ENCODE results near the gene OSBPL7.

Gene OSBPL7

DNA sequence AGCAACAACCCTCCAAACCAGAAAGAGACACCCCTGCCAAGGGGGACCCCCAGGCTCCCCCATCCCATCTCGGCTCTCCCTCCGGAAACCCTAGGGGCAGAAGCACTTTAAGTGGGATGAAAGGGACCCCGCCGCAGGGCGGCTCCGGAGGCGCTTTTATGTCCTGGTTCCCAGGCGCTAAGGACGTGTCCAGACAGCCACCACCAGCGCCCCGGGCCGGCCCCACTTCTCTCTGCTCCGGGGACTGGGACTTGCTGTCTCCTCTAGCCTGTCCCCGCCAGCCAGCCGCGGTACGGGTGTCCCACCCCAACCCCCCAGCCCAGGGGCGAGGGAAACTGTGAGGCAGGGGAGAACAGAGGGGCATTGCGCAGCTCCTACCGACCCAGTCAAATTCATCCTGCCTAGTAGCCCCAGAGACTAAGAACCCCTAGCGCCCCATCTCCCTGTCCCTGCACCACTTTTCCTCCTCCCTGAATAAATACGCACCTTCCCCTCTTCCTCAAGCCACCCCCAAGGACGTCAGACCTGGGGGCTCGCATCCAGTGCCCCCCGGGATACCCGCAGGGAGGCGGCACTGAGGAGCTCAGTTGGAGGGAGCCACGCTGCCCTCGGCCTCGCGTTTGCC is 25.2 kb upstream of the OSBPL7 start:
- H3K27ac ChIP-seq, result no peak overlapping the region
- TF ChIP-seq, protein P1, sequence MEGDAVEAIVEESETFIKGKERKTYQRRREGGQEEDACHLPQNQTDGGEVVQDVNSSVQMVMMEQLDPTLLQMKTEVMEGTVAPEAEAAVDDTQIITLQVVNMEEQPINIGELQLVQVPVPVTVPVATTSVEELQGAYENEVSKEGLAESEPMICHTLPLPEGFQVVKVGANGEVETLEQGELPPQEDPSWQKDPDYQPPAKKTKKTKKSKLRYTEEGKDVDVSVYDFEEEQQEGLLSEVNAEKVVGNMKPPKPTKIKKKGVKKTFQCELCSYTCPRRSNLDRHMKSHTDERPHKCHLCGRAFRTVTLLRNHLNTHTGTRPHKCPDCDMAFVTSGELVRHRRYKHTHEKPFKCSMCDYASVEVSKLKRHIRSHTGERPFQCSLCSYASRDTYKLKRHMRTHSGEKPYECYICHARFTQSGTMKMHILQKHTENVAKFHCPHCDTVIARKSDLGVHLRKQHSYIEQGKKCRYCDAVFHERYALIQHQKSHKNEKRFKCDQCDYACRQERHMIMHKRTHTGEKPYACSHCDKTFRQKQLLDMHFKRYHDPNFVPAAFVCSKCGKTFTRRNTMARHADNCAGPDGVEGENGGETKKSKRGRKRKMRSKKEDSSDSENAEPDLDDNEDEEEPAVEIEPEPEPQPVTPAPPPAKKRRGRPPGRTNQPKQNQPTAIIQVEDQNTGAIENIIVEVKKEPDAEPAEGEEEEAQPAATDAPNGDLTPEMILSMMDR (conservative IDR thresholded peaks at IDR 0.05), result no peak

DNA sequence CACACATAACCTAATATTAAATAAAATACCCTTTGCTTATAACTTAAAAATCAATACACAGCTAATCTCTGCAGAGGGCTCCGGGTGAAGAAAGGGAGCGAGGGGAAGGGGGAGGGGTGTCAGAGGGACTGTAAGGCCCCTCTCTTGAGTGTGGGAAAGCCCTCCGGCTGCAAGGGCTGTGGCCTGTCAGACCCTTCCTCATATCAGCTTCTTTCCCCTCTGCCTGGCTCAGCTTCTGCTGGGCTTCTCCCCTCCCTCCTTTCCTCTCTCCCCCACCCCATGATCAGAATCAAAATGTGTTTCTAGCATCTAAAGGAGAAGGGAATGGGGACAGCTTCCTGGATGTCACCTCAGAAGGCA is 24.1 kb upstream of the OSBPL7 start:
- TF ChIP-seq, protein P1 (conservative IDR thresholded peaks at IDR 0.05), result no peak
- no peak overlapping the region; the same call in 1 of the 2 replicates for H3K27ac ChIP-seq

DNA sequence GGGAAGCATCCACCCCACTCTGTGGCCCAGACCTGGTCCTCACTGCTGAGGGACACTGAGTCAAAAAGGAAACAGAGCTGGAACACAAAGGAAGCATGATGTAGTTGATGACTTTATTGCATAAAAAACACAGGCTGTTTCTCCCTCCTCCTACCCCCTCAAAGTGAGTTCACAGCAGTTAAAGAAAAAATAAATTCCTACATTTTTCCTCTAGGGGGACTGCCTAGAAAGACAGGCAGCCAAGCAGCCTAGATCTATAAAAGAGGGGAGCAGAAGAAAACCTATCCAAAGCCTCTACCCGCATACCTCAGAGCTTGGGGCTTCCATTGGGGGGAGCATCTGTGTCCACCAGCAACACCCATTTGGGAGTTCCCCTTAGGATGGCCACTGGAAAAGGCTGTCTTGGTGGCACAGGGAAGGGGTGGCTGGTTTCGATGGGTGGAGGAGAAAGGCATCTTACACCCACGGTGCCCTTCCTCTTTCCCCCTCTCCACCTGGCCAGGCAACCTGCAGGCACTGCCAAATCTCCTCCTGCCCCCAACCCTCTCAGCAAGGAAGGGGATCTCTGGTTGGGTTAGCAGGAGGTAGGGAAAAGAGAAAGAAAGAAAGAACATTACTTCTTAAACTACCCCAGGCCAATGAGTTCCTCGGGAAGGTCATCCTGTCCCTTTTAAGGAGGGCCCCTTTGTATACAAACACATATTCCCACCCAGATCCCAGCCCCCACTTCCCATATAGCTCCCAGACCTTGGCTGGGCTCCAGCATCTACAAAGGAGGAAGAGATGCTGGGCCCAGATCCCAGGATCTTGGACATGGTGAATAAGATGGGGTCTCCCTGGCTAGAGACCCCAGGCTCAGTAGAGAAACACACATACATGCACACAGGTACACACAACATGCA is 23.5 kb upstream of the OSBPL7 start:
- TF ChIP-seq, protein P1 (conservative IDR thresholded peaks at IDR 0.05), result peak; percentile 58
- H3K27ac ChIP-seq, result peak overlapping the region; percentile 79

DNA sequence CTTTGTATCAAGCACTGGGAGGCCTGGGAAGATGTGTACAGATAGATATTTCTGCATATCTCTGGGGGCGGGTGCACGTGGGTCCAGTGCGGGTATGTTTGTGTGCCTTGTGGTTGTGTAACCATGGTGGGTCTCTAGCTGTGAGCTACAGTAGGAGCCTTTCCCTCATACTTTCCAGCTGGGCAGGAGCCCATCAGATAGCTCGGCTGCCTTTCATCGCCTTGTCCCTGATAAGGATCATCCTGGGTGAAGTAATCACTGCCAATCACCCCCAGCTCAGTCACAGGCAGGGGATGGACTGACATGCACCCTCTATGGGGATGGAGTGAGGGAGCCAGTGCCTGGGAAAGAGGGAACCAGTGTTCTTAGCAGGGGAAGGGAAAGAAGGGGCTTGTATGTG is 22.6 kb upstream of the OSBPL7 start:
- H3K27ac ChIP-seq, result peak overlapping the region; percentile 79
- TF ChIP-seq, protein P1 (conservative IDR thresholded peaks at IDR 0.05), result no peak

DNA sequence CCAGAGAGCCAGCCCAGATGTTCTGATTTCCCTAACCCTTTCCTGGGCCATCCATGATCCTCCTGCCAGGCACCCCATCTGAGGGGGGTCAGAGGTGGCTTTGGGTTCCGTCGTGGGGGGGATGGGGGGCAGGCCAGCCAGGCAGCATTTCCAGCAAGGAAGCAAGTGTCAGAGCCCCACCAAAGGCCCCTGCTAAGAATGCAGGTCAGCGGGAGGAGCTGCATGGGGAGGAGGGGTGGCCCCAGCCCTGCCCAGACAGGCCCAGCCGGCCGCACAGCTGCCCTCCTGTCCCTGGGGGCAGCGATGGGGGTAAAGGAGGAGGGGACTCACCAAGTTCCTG is 21.8 kb upstream of the OSBPL7 start:
- H3K27ac ChIP-seq, result peak overlapping the region; percentile 79
- TF ChIP-seq, protein P1 (conservative IDR thresholded peaks at IDR 0.05), result peak; percentile 63

DNA sequence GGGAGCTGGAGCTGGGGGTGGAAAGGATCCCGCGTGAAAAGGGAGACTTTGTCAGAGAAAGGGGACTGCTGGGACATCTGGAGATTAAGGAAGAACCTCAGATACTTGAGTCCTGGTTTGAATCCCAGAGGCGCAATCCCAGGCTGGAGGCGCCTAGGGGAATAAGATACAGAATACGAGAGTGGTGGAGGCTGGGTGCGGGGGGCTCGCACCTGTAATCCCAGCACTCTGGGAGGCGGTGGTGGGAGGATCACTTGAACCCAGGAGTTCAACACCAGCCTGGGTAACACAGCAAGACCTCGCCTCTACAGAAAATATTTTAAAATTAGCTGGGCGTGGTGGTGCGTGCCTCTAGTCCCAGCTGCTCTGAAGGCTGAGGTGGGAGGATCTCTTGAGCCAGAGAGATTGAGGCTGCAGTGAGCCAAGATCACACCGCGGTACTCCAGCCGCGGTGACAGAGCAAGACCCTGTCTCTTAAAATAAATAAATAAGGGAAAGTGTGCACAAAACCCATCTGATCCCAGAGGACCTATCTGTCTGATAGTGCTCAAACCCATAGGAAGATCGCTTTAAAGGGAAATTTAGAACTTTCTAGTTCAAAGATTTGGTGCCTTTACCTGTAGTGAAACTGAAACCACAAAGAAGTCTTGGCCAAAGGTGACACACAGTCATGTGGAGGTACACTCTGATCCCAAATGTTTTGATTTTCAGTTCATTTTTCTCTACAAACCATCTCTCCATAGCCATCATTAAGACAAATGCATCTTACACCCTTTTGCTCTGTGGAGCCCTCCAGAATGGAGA is 20.1 kb upstream of the OSBPL7 start:
- H3K27ac ChIP-seq, result peak overlapping the region; percentile 79
- TF ChIP-seq, protein P1 (conservative IDR thresholded peaks at IDR 0.05), result no peak; the same call in none of the 2 replicates

Data from VCaP (cell line).